Measurements from ENCODE around the gene POLDIP2.

Gene POLDIP2

DNA sequence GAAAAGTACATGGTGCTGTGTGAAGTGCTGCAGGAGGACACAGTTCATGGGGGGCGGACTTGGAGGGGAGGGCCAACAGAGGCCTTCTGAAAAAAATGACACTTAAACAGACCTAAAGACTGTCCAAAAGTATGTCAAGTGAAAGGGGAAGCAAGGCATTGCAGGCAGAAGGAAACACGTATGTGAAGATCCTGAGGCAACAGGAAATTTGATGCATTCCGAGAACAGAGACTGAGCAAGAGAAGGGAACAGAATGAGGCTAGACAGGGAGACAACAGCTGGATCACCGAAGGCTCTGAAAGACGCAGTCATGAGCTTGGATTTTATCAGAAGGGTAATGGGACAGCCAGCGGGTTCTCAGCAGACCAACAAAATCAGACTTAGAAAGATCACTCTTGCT, 23.2 kb downstream of the POLDIP2 start:
- no peak for TF ChIP-seq CTCF (IDR thresholded peaks at IDR 0.05; ENCODE audit: low read length, missing control alignments)
- H3K4me3 ChIP-seq (replicated peaks; ENCODE audit: low read depth, low read length), result peak overlapping the region; percentile 97
- peak; percentile 52 for DNase-seq (ENCODE audit: low read depth)

DNA sequence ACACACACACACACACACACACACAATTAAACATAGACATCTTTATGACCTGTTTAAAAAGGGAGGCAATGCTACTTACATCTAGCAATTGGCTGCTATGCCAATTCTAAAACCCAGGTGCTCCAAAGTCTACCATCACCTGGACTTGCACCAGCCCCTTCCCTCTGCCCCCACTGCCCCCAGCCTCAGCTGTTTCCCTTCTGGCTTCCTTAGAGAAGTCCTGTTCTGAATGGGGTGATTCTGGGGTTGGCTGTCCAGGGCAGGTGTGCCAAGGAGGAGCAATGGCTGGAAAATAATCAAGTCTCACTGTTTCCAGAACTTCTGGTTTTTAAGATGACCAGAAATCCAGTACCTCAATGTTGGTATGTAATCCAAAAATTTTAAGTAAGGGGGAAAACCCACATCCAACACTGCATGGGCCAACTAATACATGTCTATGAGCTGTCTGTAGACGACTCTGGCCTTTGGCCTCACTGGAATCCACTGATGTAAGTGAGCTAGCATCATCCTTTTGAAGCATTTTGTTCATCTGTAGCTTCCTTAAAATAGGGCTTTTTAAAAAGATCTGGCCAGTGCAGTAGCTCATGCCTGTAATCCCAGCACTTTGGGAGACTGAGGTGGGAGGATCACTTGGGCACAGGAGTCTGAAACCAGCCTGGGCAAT, 24.1 kb downstream of the POLDIP2 start:
- no peak for TF ChIP-seq CTCF (IDR thresholded peaks at IDR 0.05; ENCODE audit: low read length, missing control alignments)
- no peak for DNase-seq (ENCODE audit: low read depth)
- no peak overlapping the region for H3K4me3 ChIP-seq (replicated peaks; ENCODE audit: low read depth, low read length)

- no peak for TF ChIP-seq CTCF (IDR thresholded peaks at IDR 0.05; ENCODE audit: low read length, missing control alignments)
- no peak for DNase-seq (ENCODE audit: low read depth)
- no peak overlapping the region for H3K4me3 ChIP-seq (replicated peaks; ENCODE audit: low read depth, low read length)
These were observed 25.4 kb downstream of the POLDIP2 start for GRCh38 chr17:28331891-28332420.

DNA sequence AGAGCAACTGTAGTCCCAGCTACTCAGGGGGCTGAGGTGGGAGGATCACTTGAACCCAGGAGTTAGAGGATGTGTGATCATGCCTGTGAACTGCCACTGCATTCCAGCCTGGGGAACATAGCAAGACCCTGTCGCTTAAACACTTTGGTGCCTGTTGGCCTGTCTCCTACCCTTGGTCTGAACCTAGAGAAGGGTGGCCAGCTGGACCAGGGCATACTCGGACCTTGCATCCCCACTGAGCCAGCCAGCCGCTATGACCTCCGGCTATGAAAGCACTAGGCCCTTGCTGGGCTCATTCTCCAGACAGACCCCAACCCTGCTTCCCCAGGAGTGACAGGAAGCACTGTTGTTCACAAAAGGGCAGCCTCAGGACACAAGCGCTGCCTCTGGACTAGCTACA, 26.7 kb downstream of the POLDIP2 start:
- DNase-seq (ENCODE audit: low read depth), result no peak
- no peak for TF ChIP-seq CTCF (IDR thresholded peaks at IDR 0.05; ENCODE audit: low read length, missing control alignments)
- H3K4me3 ChIP-seq (replicated peaks; ENCODE audit: low read depth, low read length), result no peak overlapping the region

GRCh38 chr17:28328325-28328724, 29.0 kb downstream of the POLDIP2 start:
- no peak for TF ChIP-seq CTCF (IDR thresholded peaks at IDR 0.05; ENCODE audit: low read length, missing control alignments)
- peak; percentile 34 for DNase-seq (ENCODE audit: low read depth)
- no peak overlapping the region for H3K4me3 ChIP-seq (replicated peaks; ENCODE audit: low read depth, low read length)

DNA sequence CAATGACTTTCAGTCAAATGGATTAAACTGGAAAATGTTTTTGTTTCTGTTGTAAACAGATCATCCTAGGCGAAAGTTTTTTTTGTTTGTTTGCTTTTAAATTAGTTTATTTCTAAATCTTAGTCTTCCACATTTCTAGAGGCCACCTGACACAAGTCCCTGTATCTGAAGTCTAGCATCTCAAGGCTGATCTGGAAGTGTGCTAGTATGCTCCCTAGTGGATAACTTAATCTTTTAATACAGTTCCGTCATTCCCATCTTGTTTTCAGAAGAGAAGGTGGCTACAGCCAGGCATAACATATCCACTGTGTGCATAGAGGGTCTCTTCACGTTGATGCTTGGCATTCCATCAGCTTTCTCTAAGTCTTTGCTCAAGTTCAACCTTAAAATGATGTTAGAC, 29.6 kb downstream of the POLDIP2 start:
- no peak for TF ChIP-seq CTCF (IDR thresholded peaks at IDR 0.05; ENCODE audit: low read length, missing control alignments)
- no peak for DNase-seq (ENCODE audit: low read depth)
- H3K4me3 ChIP-seq (replicated peaks; ENCODE audit: low read depth, low read length), result no peak overlapping the region

DNA sequence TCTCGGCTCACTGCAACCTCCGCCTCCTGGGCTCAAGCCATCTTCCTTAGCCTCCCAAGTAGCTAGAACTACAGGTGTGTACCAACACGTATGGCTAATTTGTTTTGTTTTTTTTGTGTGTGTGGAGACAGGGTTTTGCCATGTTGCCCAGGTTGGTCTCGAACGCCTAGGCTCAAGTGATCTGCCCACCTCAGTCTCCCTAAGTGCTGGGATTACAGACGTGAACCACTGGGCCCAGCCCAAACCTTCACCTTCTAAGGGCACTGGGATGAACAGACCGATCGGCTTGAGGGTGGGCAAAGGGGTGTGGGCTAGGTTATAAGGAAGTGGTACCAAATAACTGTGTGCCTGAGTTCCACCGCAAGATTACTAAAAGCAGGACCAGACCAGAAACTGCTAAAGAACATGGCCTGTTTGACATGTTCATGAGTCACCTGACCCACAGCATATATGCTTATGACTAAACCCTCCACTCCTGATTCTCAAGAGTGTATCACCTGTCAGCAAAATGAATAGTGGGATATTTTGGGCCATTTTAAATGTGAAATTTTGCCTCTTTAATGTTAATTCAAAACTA, 30.2 kb downstream of the POLDIP2 start:
- no peak for DNase-seq (ENCODE audit: low read depth)
- TF ChIP-seq CTCF (IDR thresholded peaks at IDR 0.05; ENCODE audit: low read length, missing control alignments), result no peak
- H3K4me3 ChIP-seq (replicated peaks; ENCODE audit: low read depth, low read length), result no peak overlapping the region
